Osteocyte (in vitro differentiated cells): ENCODE data around the gene ACTA1. TPM values are rescaled to one million over a fixed set of nuclear protein-coding genes. Genes with fewer than 3 reads are reported as not detected.
"Not testable (repeated sequence)": the region's sequence is repeated elsewhere in the genome, so short reads cannot be mapped to it uniquely, and the experiment has no call there.

ENCODE experiments used
- DNase-seq: peaks from one replicate; pipeline ENCODE4 v3.0.0; 2021; ENCODE audit warnings: mixed read lengths; ENCODE audit not compliant: unreplicated experiment; ENCODE audit errors: extremely low spot score
- H3K27ac Mint-ChIP-seq: one replicate; pipeline ENCODE4 v1.8.0; 2021; ENCODE audit warnings: mild to moderate bottlenecking, mixed read lengths; ENCODE audit not compliant: unreplicated experiment
- H3K27me3 Mint-ChIP-seq: one replicate; pipeline ENCODE4 v1.8.0; 2021; ENCODE audit warnings: mixed read lengths; ENCODE audit not compliant: unreplicated experiment
- H3K36me3 Mint-ChIP-seq: one replicate; pipeline ENCODE4 v1.8.0; 2021; ENCODE audit warnings: mixed read lengths; ENCODE audit not compliant: unreplicated experiment
- H3K4me1 Mint-ChIP-seq: one replicate; pipeline ENCODE4 v1.8.0; 2021; ENCODE audit warnings: mixed read lengths; ENCODE audit not compliant: unreplicated experiment
- H3K4me3 Mint-ChIP-seq: one replicate; pipeline ENCODE4 v1.8.0; 2021; ENCODE audit warnings: mild to moderate bottlenecking, moderate library complexity, mixed read lengths; ENCODE audit not compliant: unreplicated experiment
- H3K9me3 Mint-ChIP-seq: one replicate; pipeline ENCODE4 v1.8.0; 2021; ENCODE audit warnings: mixed read lengths; ENCODE audit not compliant: unreplicated experiment
- total RNA-seq: library from RNA; stranded (reverse); gene quantifications from 2 replicates; pipeline ENCODE4 v1.2.1, GENCODE V29; 2021
- TF ChIP-seq, protein P1 (sequence below): fragments of 200-600 bp; sonication (generic); IDR thresholded peaks from 2 replicates; pipeline ENCODE4 v1.5.0; 2021; ENCODE audit warnings: antibody characterized with exemption, mild to moderate bottlenecking, moderate library complexity

The ACTA1 gene
- total RNA-seq, 1 donor from 2014 or later: not detected

- no peak overlapping the region for H3K4me3 Mint-ChIP-seq
- peaks cover 34% of the 10 kb centered on the region for H3K27me3 Mint-ChIP-seq
- TF ChIP-seq, protein P1, sequence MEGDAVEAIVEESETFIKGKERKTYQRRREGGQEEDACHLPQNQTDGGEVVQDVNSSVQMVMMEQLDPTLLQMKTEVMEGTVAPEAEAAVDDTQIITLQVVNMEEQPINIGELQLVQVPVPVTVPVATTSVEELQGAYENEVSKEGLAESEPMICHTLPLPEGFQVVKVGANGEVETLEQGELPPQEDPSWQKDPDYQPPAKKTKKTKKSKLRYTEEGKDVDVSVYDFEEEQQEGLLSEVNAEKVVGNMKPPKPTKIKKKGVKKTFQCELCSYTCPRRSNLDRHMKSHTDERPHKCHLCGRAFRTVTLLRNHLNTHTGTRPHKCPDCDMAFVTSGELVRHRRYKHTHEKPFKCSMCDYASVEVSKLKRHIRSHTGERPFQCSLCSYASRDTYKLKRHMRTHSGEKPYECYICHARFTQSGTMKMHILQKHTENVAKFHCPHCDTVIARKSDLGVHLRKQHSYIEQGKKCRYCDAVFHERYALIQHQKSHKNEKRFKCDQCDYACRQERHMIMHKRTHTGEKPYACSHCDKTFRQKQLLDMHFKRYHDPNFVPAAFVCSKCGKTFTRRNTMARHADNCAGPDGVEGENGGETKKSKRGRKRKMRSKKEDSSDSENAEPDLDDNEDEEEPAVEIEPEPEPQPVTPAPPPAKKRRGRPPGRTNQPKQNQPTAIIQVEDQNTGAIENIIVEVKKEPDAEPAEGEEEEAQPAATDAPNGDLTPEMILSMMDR: no peak
- H3K27ac Mint-ChIP-seq: no peak overlapping the region
- no peak for DNase-seq
- no peaks in the 10 kb centered on the region for H3K36me3 Mint-ChIP-seq
- no peaks in the 10 kb centered on the region for H3K9me3 Mint-ChIP-seq
- H3K4me1 Mint-ChIP-seq: no peaks in the 10 kb centered on the region
Observed at GRCh38 chr1:229397762-229398161, 36.1 kb downstream of the ACTA1 start.

DNA sequence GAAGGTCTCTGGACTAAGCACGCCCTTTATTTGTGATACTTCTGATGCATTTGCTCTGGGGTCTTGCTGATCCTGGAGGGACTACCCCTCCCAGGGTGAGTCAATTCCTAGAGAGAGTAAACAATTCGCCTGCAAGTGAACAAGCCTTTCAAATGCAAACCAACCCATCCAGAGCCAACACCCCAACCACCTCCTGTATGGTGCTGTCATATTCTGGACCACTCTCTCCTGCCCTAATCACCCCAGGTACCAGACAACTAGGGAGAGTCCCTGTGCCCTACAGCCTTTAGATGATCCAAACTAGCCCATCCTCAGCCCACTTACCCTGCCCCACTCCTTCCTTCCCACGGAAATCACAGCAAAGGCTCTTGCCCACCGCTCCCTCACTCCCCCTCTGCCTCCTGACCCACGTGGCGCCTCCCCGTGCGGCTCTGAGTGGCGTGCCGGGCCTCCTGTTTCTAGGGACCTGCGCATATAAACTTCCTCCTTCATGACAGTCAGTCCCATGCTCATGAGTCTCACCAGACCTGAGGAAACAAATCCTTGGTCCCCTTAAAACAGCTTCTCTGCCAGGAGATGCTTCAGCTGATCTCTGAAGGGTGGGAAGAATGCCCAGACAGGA is 37.2 kb downstream of the ACTA1 start:
- peaks cover 27% of the 10 kb centered on the region for H3K27me3 Mint-ChIP-seq
- H3K4me3 Mint-ChIP-seq: no peak overlapping the region
- TF ChIP-seq, protein P1: no peak
- H3K4me1 Mint-ChIP-seq: no peaks in the 10 kb centered on the region
- no peaks in the 10 kb centered on the region for H3K36me3 Mint-ChIP-seq
- no peak for DNase-seq
- no peaks in the 10 kb centered on the region for H3K9me3 Mint-ChIP-seq
- H3K27ac Mint-ChIP-seq: no peak overlapping the region

DNA sequence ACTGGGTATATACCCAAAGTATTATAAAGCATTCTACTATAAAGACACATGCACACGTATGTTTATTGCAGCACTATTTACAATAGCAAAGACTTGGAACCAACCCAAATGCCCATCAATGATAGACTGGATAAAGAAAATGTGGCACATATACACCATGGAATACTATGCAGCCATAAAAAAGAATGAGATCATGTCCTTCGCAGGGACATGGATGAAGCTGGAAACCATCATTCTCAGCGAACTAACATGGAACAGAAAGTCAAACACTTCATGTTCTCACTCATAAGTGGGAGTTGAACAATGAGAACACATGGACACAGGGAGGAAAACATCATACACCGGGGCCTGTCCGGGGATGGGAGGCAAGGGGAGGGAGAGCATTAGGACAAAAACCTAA is 39.4 kb downstream of the ACTA1 start:
- H3K4me3 Mint-ChIP-seq: not testable (repeated sequence)

GRCh38 chr1:229392936-229393335 is 41.0 kb downstream of the ACTA1 start:
- Mint-ChIP-seq H3K27ac (no peak overlapping the region), H3K9me3 (no peaks in the 10 kb centered on the region)

More for the DNA sequence above, 39.4 kb downstream of the ACTA1 start:
- H3K36me3 Mint-ChIP-seq, H3K9me3 Mint-ChIP-seq, DNase-seq, H3K27ac Mint-ChIP-seq, H3K4me1 Mint-ChIP-seq: not testable (repeated sequence)
- peaks cover 13% of the 10 kb centered on the region for H3K27me3 Mint-ChIP-seq

GRCh38 chr1:229390130-229390529 is 43.8 kb downstream of the ACTA1 start:
- Mint-ChIP-seq H3K4me3 (no peak overlapping the region), H3K4me1 (peaks cover 19% of the 10 kb centered on the region), H3K27me3 (peaks cover 4% of the 10 kb centered on the region), H3K9me3 (no peaks in the 10 kb centered on the region), H3K27ac (no peak overlapping the region), H3K36me3 (no peaks in the 10 kb centered on the region)
- TF ChIP-seq, protein P1: no peak
- DNase-seq: no peak

More at GRCh38 chr1:229392936-229393335, 41.0 kb downstream of the ACTA1 start:
- Mint-ChIP-seq H3K27me3 (peaks cover 9% of the 10 kb centered on the region), H3K4me1 (peaks cover 19% of the 10 kb centered on the region), H3K4me3 (no peak overlapping the region), H3K36me3 (no peaks in the 10 kb centered on the region)
- no peak for DNase-seq
- TF ChIP-seq, protein P1: no peak
